ENCODE results near the gene MADD. TPM values are rescaled to one million over a fixed set of nuclear protein-coding genes. Genes with fewer than 3 reads are reported as not detected.

MADD gene
- total RNA-seq, 2 experiments from 2014 or later: 54.4 to 67.3 TPM

DNA sequence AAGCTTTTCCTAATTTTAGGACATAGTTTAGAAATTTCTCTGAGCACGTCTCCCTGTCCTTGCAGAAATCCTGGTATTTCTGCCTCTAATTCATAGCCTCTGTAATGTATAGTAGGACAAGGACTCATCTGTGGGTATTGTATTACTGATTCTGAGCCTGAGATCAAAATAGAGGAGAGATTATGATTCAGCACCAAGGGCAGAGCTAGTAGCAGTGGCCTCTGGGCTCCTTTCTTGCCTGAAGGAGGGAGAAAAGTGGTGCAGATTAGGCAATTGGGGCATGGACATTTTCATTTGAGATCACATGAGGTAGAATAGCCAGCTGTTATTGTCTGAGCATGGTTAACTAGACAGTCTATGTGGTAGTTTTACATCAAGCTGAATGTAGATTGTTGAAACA, 2.8 kb downstream of the MADD start:
- DNase-seq: no peak
- ChIA-PET CTCF (interaction anchor here (0.6 to 2.1 kb wide), 7 partner anchors 13 to 139 kb away, joined by 3 to 6 read pairs (median 3); partner anchors contain the start of gene DDB2), POLR2A (interaction anchor here (1.0 to 1.6 kb wide), 3 partner anchors 24 to 58 kb away, joined by 3 to 5 read pairs (median 4); partner anchors contain the start of genes ACP2 and DDB2)
- intact Hi-C loops (cut with DNase I, micrococcal nuclease): loop anchor here (5.0 to 10.0 kb wide), 2 partner anchors 492 to 925 kb away; partner anchors contain the start of genes DGKZ (in 1 of the 2) and FNBP4 (in 1 of the 2)
- Mint-ChIP-seq H3K4me3 (no peak overlapping the region), H3K27ac (peak overlapping the region; percentile 1), H3K9me3 (ENCODE audit: low read depth) (no peaks in the 10 kb centered on the region), H3K4me1 (peaks cover 44% of the 10 kb centered on the region), H3K27me3 (no peaks in the 10 kb centered on the region), H3K36me3 (ENCODE audit: low read depth) (peaks cover 25% of the 10 kb centered on the region)
- ATAC-seq: no peak

DNA sequence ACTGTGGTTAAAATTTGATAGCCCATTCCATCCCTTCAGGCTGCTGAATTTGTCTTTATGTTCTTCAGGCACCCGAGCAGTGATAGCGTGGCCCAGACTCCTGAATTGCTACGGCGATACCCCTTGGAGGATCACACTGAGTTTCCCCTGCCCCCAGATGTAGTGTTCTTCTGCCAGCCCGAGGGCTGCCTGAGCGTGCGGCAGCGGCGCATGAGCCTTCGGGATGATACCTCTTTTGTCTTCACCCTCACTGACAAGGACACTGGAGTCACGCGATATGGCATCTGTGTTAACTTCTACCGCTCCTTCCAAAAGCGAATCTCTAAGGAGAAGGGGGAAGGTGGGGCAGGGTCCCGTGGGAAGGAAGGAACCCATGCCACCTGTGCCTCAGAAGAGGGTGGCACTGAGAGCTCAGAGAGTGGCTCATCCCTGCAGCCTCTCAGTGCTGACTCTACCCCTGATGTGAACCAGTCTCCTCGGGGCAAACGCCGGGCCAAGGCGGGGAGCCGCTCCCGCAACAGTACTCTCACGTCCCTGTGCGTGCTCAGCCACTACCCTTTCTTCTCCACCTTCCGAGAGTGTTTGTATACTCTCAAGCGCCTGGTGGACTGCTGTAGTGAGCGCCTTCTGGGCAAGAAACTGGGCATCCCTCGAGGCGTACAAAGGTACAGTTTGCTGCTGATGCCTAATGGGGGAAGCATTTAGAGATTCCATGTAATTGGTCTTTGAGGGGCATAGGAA, 4.7 kb downstream of the MADD start:
- ATAC-seq (no peak), DNase-seq (no peak)
- POLR2A ChIA-PET: interaction anchor here (1.0 to 1.2 kb wide), 2 partner anchors 10 to 61 kb away, joined by 3 read pairs; no protein-coding TSS in a partner anchor
- Mint-ChIP-seq H3K4me1 (peaks cover 30% of the 10 kb centered on the region), H3K36me3 (ENCODE audit: low read depth) (peaks cover 37% of the 10 kb centered on the region), H3K27me3 (no peaks in the 10 kb centered on the region), H3K4me3 (no peak overlapping the region), H3K27ac (no peak overlapping the region), H3K9me3 (ENCODE audit: low read depth) (no peaks in the 10 kb centered on the region)
- CTCF ChIA-PET: interaction anchor here (0.9 to 2.1 kb wide), 2 partner anchors 15 to 137 kb away, joined by 3 to 6 read pairs; no protein-coding TSS in a partner anchor
- intact Hi-C loops (cut with DNase I, micrococcal nuclease): loop anchor here (5.0 to 10.0 kb wide), 2 partner anchors 490 to 927 kb away; partner anchors contain the start of genes DGKZ (in 1 of the 2) and FNBP4 (in 1 of the 2)

DNA sequence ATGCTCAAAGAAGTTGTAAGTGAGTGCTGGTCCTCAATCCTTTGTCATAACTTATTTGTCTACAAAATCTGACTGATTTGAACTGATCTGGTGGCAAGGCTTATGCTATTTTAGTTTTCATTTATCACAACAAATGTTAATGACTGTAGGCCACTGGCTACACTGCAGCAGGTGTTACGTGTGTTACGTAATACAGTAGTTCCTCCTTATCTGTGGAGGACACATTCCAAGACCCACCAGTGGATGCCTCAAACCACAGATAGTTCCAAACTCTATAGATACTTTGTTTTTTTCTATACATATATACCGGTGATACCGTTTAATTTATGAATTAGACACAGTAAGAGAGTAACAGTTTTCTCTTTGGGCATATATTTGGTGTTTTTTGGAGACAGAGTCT, 7.0 kb downstream of the MADD start:
- peaks cover 18% of the 10 kb centered on the region for H3K4me1 Mint-ChIP-seq
- no peaks in the 10 kb centered on the region for H3K9me3 Mint-ChIP-seq (ENCODE audit: low read depth)
- H3K27me3 Mint-ChIP-seq: no peaks in the 10 kb centered on the region
- ChIA-PET CTCF (no interaction called here), POLR2A (interaction anchor here (0.6 kb wide), 1 partner anchor 154 kb away, joined by 5 read pairs; no protein-coding TSS in a partner anchor)
- no peak for DNase-seq
- H3K27ac Mint-ChIP-seq: no peak overlapping the region
- ATAC-seq: no peak
- no peak overlapping the region for H3K4me3 Mint-ChIP-seq
- peaks cover 42% of the 10 kb centered on the region for H3K36me3 Mint-ChIP-seq (ENCODE audit: low read depth)
- intact Hi-C loops (cut with DNase I, micrococcal nuclease): loop anchor here in 1 of 2 experiments (10.0 kb wide), 1 partner anchor 488 kb away; the partner anchor contains the start of gene FNBP4

DNA sequence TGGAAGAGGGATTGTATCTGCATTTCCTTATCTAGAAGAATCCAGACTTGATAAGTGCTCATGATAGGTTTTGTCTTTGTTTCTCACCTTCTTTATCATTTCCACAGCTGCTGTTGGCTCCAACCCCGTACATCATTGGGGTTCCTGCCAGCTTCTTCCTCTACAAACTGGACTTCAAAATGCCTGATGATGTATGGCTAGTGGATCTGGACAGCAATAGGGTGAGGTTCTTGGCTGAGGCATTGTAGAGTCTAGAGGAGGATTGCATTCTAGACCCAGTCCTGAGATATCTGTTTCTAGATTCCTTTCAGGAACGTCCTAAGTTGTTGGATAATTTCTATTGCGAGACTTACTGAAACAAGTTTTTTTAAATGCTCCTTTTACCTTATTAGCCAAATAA, 8.1 kb downstream of the MADD start:
- DNase-seq: no peak
- no peak overlapping the region for H3K4me3 Mint-ChIP-seq
- intact Hi-C loops (cut with DNase I, micrococcal nuclease): loop anchor here in 1 of 2 experiments (10.0 kb wide), 1 partner anchor 487 kb away; the partner anchor contains the start of gene FNBP4
- ATAC-seq: no peak
- ChIA-PET POLR2A (no interaction called here), CTCF (no interaction called here)
- H3K4me1 Mint-ChIP-seq: peaks cover 6% of the 10 kb centered on the region
- peaks cover 45% of the 10 kb centered on the region for H3K36me3 Mint-ChIP-seq (ENCODE audit: low read depth)
- H3K9me3 Mint-ChIP-seq (ENCODE audit: low read depth): no peaks in the 10 kb centered on the region
- no peaks in the 10 kb centered on the region for H3K27me3 Mint-ChIP-seq
- no peak overlapping the region for H3K27ac Mint-ChIP-seq

- no peak overlapping the region for H3K27ac Mint-ChIP-seq
- DNase-seq: no peak
- peaks cover 2% of the 10 kb centered on the region for H3K4me1 Mint-ChIP-seq
- no peaks in the 10 kb centered on the region for H3K9me3 Mint-ChIP-seq (ENCODE audit: low read depth)
- intact Hi-C loops (cut with DNase I, micrococcal nuclease): loop anchor here in 1 of 2 experiments (10.0 kb wide), 1 partner anchor 486 kb away; the partner anchor contains the start of gene FNBP4
- peaks cover 45% of the 10 kb centered on the region for H3K36me3 Mint-ChIP-seq (ENCODE audit: low read depth)
- ChIA-PET POLR2A (no interaction called here), CTCF (interaction anchor here (1.0 kb wide), 1 partner anchor 9 kb away, joined by 4 read pairs; no protein-coding TSS in a partner anchor)
- H3K4me3 Mint-ChIP-seq: no peak overlapping the region
- ATAC-seq: no peak
- H3K27me3 Mint-ChIP-seq: no peaks in the 10 kb centered on the region
Observed at GRCh38 chr11:47278769-47279168, 8.8 kb downstream of the MADD start.

DNA sequence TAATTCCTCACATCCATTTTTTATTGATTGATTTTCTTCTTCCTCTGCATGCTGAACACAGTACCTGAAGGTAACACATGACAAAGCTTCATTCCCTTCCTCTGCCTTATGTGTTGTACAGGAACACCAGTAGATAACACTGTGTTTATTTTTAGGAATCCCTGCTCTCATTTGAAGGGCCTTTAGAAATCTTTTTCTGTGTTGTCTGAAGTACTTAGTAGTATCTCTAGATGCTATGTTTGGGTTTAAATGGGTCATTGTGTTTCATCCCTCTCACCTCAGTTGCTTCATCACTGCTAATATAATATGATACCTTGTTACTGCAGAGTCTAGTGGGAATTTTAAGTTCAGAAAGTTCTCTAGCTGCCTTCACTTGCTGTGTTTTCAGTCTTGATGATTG, 10.2 kb downstream of the MADD start:
- no peak for DNase-seq
- H3K36me3 Mint-ChIP-seq (ENCODE audit: low read depth): peaks cover 54% of the 10 kb centered on the region
- POLR2A ChIA-PET: interaction anchor here (1.3 kb wide), 1 partner anchor 9 kb away, joined by 5 read pairs; no protein-coding TSS in a partner anchor

GRCh38 chr11:47280860-47281259, 10.9 kb downstream of the MADD start:
- DNase-seq: no peak
- POLR2A ChIA-PET: interaction anchor here (1.3 kb wide), 1 partner anchor 9 kb away, joined by 5 read pairs; no protein-coding TSS in a partner anchor
- H3K4me3 Mint-ChIP-seq: no peak overlapping the region
- no peaks in the 10 kb centered on the region for H3K9me3 Mint-ChIP-seq (ENCODE audit: low read depth)
- H3K27me3 Mint-ChIP-seq: no peaks in the 10 kb centered on the region
- CTCF ChIA-PET: interaction anchor here (0.9 to 1.3 kb wide), 3 partner anchors 14 to 102 kb away, joined by 3 read pairs; no protein-coding TSS in a partner anchor
- ATAC-seq: no peak
- no peak overlapping the region for H3K27ac Mint-ChIP-seq
- peaks cover 58% of the 10 kb centered on the region for H3K36me3 Mint-ChIP-seq (ENCODE audit: low read depth)
- H3K4me1 Mint-ChIP-seq: no peaks in the 10 kb centered on the region
- intact Hi-C loops (cut with DNase I, micrococcal nuclease): loop anchor here in 1 of 2 experiments (10.0 kb wide), 1 partner anchor 544 kb away; no protein-coding TSS in a partner anchor

More for the DNA sequence above, 10.2 kb downstream of the MADD start:
- intact Hi-C loops (cut with DNase I, micrococcal nuclease): loop anchor here in 1 of 2 experiments (10.0 kb wide), 1 partner anchor 545 kb away; no protein-coding TSS in a partner anchor
- Mint-ChIP-seq H3K27me3 (no peaks in the 10 kb centered on the region), H3K4me3 (no peak overlapping the region), H3K4me1 (no peaks in the 10 kb centered on the region), H3K9me3 (ENCODE audit: low read depth) (no peaks in the 10 kb centered on the region), H3K27ac (no peak overlapping the region)
- CTCF ChIA-PET: interaction anchor here (0.6 to 1.3 kb wide), 3 partner anchors 15 to 25 kb away, joined by 3 read pairs; no protein-coding TSS in a partner anchor
- no peak for ATAC-seq

- ATAC-seq (no peak), DNase-seq (no peak)
- ChIA-PET POLR2A (no interaction called here), CTCF (no interaction called here)
- Mint-ChIP-seq H3K9me3 (ENCODE audit: low read depth) (no peaks in the 10 kb centered on the region), H3K4me1 (no peaks in the 10 kb centered on the region), H3K27me3 (no peaks in the 10 kb centered on the region), H3K4me3 (no peak overlapping the region), H3K36me3 (ENCODE audit: low read depth) (peaks cover 55% of the 10 kb centered on the region), H3K27ac (no peak overlapping the region)
- intact Hi-C loops (cut with DNase I, micrococcal nuclease): loop anchor here in 1 of 2 experiments (10.0 kb wide), 1 partner anchor 542 kb away; no protein-coding TSS in a partner anchor
Observed at GRCh38 chr11:47282462-47282861, 12.5 kb downstream of the MADD start.

GRCh38 chr11:47284151-47284550, 14.2 kb downstream of the MADD start:
- peaks cover 54% of the 10 kb centered on the region for H3K36me3 Mint-ChIP-seq (ENCODE audit: low read depth)
- H3K4me1 Mint-ChIP-seq: no peaks in the 10 kb centered on the region
- H3K9me3 Mint-ChIP-seq (ENCODE audit: low read depth): no peaks in the 10 kb centered on the region
- CTCF ChIA-PET: interaction anchor here (0.8 kb wide), 1 partner anchor 13 kb away, joined by 3 read pairs; no protein-coding TSS in a partner anchor
- intact Hi-C loops (cut with DNase I, micrococcal nuclease): loop anchor here in 1 of 2 experiments (10.0 kb wide), 1 partner anchor 541 kb away; no protein-coding TSS in a partner anchor
- no peak for ATAC-seq
- H3K4me3 Mint-ChIP-seq: no peak overlapping the region
- DNase-seq: no peak
- no peak overlapping the region for H3K27ac Mint-ChIP-seq
- H3K27me3 Mint-ChIP-seq: no peaks in the 10 kb centered on the region
- POLR2A ChIA-PET: no interaction called here

GRCh38 chr11:47285969-47286770, 16.2 kb downstream of the MADD start:
- intact Hi-C loops (cut with DNase I, micrococcal nuclease): loop anchor here in 1 of 2 experiments (5.0 to 10.0 kb wide), 2 partner anchors 451 to 539 kb away; no protein-coding TSS in a partner anchor
- peak overlapping the region; percentile 8 for H3K27ac Mint-ChIP-seq
- H3K9me3 Mint-ChIP-seq (ENCODE audit: low read depth): no peaks in the 10 kb centered on the region
- no peak for DNase-seq
- ChIA-PET POLR2A (no interaction called here), CTCF (interaction anchor here (0.6 kb wide), 1 partner anchor 723 kb away, joined by 3 read pairs; no protein-coding TSS in a partner anchor)
- no peak overlapping the region for H3K4me3 Mint-ChIP-seq
- H3K27me3 Mint-ChIP-seq: no peaks in the 10 kb centered on the region
- H3K36me3 Mint-ChIP-seq (ENCODE audit: low read depth): peaks cover 60% of the 10 kb centered on the region
- ATAC-seq: no peak
- H3K4me1 Mint-ChIP-seq: no peaks in the 10 kb centered on the region

All from activated CD4-positive, alpha-beta T cell treated with anti-CD3 and anti-CD28 coated beads for 36 hours (primary cell).